Measurements from ENCODE around the gene PUS10.

- TF ChIP-seq CTCF (conservative IDR thresholded peaks at IDR 0.05; ENCODE audit: low read depth, low read length), result no peak
- no peak for TF ChIP-seq USF2 (IDR thresholded peaks at IDR 0.05; ENCODE audit: low read depth, low read length)
- no peak for TF ChIP-seq CHD1 (IDR thresholded peaks at IDR 0.05; ENCODE audit: low read depth, low read length)
- no peak for TF ChIP-seq POLR2A (IDR thresholded peaks at IDR 0.05; ENCODE audit: low read depth, low read length)
- TF ChIP-seq CEBPB (IDR thresholded peaks at IDR 0.05; ENCODE audit: low read depth, low read length), result peak; percentile 58; the same call in 1 of the 2 replicates
- TF ChIP-seq RFX5 (IDR thresholded peaks at IDR 0.05; ENCODE audit: low read depth, low read length), result no peak
- TF ChIP-seq FOS (IDR thresholded peaks at IDR 0.05; ENCODE audit: low read depth, low read length), result no peak
- no peak for TF ChIP-seq ELK1 (IDR thresholded peaks at IDR 0.05; ENCODE audit: borderline replicate concordance, low read depth, low read length)
- no peak for TF ChIP-seq RAD21 (IDR thresholded peaks at IDR 0.05; ENCODE audit: low read length)
- no peak for TF ChIP-seq RCOR1 (IDR thresholded peaks at IDR 0.05; ENCODE audit: insufficient replicate concordance, low read length)
- no peak for TF ChIP-seq MAFK (IDR thresholded peaks at IDR 0.05; ENCODE audit: low read depth, low read length)
Observed at GRCh38 chr2:61045999-61046398, 27.9 kb upstream of the PUS10 start.
